ENCODE measurements around the gene PEX16. TPM values are rescaled to one million over a fixed set of nuclear protein-coding genes. Genes with fewer than 3 reads are reported as not detected.

PEX16 gene
- total RNA-seq, 1 experiment from 2014 or later: 28.1 TPM

DNA sequence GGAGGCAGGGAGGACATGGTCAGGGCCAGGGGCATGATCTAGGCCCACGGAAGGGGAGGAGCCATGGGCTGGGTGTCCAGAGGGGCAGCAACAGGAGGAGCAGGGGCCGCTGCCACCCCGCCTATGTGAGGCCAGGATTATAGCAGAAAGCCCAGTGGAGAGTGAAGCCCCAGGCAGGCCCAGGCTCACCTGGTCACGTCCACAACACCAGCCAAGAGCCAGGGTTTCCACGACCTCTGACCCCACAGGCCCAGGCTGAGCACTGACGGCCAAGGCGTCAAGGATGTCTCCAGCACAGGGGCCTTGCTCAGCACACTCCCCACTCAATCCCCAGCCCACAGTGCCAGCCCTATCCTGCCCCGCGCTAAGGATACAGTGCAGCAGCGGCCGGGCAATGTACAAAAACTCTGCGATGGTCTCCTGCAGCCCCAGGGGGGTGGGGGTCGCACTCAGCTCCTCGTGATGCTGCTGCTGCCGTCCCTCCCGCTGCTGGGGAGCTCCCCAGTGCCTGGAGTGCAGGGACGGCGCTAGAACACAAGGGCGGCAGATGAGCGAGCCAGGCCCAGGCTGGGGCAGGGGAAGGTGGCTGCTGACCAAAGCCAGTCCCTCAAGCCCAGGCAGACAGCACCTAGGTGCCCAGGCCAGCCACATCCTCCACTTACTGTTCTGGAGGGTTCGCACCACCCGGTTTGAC is 3.6 kb downstream of the PEX16 start:
- DNase-seq (ENCODE audit: unreplicated experiment): no peak
- TF ChIP-seq, protein P1, sequence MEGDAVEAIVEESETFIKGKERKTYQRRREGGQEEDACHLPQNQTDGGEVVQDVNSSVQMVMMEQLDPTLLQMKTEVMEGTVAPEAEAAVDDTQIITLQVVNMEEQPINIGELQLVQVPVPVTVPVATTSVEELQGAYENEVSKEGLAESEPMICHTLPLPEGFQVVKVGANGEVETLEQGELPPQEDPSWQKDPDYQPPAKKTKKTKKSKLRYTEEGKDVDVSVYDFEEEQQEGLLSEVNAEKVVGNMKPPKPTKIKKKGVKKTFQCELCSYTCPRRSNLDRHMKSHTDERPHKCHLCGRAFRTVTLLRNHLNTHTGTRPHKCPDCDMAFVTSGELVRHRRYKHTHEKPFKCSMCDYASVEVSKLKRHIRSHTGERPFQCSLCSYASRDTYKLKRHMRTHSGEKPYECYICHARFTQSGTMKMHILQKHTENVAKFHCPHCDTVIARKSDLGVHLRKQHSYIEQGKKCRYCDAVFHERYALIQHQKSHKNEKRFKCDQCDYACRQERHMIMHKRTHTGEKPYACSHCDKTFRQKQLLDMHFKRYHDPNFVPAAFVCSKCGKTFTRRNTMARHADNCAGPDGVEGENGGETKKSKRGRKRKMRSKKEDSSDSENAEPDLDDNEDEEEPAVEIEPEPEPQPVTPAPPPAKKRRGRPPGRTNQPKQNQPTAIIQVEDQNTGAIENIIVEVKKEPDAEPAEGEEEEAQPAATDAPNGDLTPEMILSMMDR (IDR thresholded peaks at IDR 0.05; ENCODE audit: unreplicated experiment): no peak
- no peak overlapping the region for H3K27ac Mint-ChIP-seq (ENCODE audit: low read depth, unreplicated experiment)
- ChIA-PET POLR2A (no interaction called here), CTCF (no interaction called here)
- H3K27me3 Mint-ChIP-seq (ENCODE audit: insufficient read depth, unreplicated experiment): no peaks in the 10 kb centered on the region
- intact Hi-C loops (cut with micrococcal nuclease): no loop called here
- no peaks in the 10 kb centered on the region for H3K9me3 Mint-ChIP-seq (ENCODE audit: unreplicated experiment)
- peaks cover 28% of the 10 kb centered on the region for H3K36me3 Mint-ChIP-seq (ENCODE audit: insufficient read depth, unreplicated experiment)
- H3K4me1 Mint-ChIP-seq (ENCODE audit: insufficient read depth, unreplicated experiment): no peaks in the 10 kb centered on the region
- no TSS peak for BruUV-seq (replicated peaks)
- H3K4me3 Mint-ChIP-seq (ENCODE audit: unreplicated experiment): no peak overlapping the region

DNA sequence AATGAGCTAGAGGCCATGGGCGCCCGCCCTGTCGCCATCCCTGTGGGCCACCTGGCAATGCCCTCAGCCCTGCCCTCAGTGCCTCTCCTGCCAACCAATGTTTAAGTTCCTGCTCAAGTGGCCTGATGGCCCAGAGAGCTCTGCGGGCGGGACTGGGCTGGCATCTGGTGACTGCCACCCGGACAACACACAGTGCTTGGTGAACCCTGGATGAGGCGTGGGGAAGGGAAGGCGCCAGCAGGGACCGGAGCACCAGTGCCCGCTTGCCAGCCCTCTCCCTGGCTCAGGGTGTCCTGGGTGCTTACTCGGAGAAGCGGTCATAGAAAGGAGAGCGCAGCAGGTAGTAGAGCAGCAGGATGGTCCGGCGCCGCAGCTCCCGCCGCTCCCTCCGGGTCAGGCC is 4.2 kb downstream of the PEX16 start:
- POLR2A ChIA-PET: no interaction called here
- Mint-ChIP-seq H3K27ac (ENCODE audit: low read depth, unreplicated experiment) (no peak overlapping the region), H3K27me3 (ENCODE audit: insufficient read depth, unreplicated experiment) (no peaks in the 10 kb centered on the region), H3K36me3 (ENCODE audit: insufficient read depth, unreplicated experiment) (peaks cover 25% of the 10 kb centered on the region), H3K9me3 (ENCODE audit: unreplicated experiment) (no peaks in the 10 kb centered on the region), H3K4me1 (ENCODE audit: insufficient read depth, unreplicated experiment) (no peaks in the 10 kb centered on the region), H3K4me3 (ENCODE audit: unreplicated experiment) (no peak overlapping the region)
- intact Hi-C loops (cut with micrococcal nuclease): no loop called here
- TF ChIP-seq, protein P1 (IDR thresholded peaks at IDR 0.05; ENCODE audit: unreplicated experiment): no peak
- DNase-seq (ENCODE audit: unreplicated experiment): no peak
- BruUV-seq (replicated peaks): no TSS peak
- CTCF ChIA-PET: interaction anchor here (0.6 kb wide), 1 partner anchor 39 kb away, joined by 3 read pairs; no protein-coding TSS in a partner anchor

DNA sequence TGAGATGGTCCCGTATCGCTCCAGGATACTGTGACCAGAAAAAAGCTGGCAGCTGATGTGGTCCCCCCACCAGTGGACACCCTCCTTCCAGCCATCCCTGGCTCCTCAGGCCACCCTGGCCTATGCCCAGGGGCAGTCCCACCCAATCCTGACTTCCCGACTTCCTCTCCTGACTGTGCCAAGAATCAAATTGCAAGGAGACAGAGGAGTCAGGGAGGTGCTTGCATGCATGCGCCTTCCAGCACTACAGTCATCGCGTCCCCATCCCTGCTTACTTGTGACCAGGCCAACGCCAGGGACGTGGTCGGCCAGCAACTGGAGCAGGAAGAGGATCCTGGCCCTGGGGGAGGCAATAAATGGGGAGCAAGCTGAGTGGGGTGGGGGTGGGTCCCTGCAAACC is 7.1 kb downstream of the PEX16 start:
- intact Hi-C loops (cut with micrococcal nuclease): no loop called here
- TF ChIP-seq, protein P1 (IDR thresholded peaks at IDR 0.05; ENCODE audit: unreplicated experiment): no peak
- Mint-ChIP-seq H3K4me3 (ENCODE audit: unreplicated experiment) (no peak overlapping the region), H3K36me3 (ENCODE audit: insufficient read depth, unreplicated experiment) (peaks cover 33% of the 10 kb centered on the region), H3K9me3 (ENCODE audit: unreplicated experiment) (no peaks in the 10 kb centered on the region), H3K27ac (ENCODE audit: low read depth, unreplicated experiment) (no peak overlapping the region), H3K4me1 (ENCODE audit: insufficient read depth, unreplicated experiment) (no peaks in the 10 kb centered on the region), H3K27me3 (ENCODE audit: insufficient read depth, unreplicated experiment) (no peaks in the 10 kb centered on the region)
- ChIA-PET CTCF (no interaction called here), POLR2A (no interaction called here)
- no TSS peak for BruUV-seq (replicated peaks)
- no peak for DNase-seq (ENCODE audit: unreplicated experiment)

DNA sequence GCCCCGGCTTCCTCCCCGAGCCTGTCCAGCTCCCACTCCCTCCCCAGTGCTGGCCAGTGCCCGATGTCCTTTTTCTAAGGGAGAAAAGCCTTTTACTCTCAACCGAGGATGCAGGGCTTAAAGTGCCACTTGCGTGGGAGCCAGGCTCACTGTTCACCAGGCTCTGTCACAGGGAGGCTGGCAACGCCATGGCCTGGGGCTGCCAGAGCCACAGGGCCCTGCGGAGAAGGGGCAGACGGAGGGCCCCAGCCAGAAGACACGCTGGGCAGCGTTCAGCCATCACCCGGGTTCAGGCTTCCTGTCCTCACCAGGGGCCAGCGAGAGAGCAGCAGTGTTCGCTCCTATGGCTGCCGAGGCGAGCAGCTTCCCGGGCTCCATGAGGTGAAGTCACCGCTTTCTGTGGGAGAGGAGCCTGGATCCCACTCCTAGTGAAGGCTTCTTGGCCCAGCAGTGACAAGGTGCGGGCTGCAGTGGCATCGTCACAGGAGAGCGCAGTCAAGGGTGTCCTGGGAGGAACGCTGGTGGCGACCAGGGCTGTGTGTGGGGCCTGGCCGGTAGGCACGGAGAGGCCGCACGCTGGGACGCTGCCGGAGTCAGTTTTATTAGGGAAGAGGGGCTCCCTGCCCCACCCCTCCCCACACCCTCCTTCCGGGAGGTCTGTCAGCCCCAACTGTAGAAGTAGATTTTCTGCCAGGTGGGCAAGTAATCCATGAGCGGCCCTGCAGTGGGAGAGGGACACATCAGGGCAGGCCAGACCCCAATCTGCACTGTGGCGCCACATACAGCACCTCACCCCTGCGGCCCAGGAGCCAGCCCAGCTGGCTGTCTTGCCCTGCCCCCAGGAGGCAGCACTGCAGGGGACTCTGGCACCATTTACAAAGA is 7.8 kb downstream of the PEX16 start:
- POLR2A ChIA-PET: interaction anchor here (0.9 to 2.8 kb wide), 2 partner anchors 8 to 9 kb away, joined by 3 to 16 read pairs; partner anchors contain the start of gene PEX16

More for the DNA sequence above, 7.8 kb downstream of the PEX16 start:
- no TSS peak for BruUV-seq (replicated peaks)
- TF ChIP-seq, protein P1 (IDR thresholded peaks at IDR 0.05; ENCODE audit: unreplicated experiment): no peak
- Mint-ChIP-seq H3K9me3 (ENCODE audit: unreplicated experiment) (no peaks in the 10 kb centered on the region), H3K4me1 (ENCODE audit: insufficient read depth, unreplicated experiment) (no peaks in the 10 kb centered on the region), H3K27ac (ENCODE audit: low read depth, unreplicated experiment) (no peak overlapping the region), H3K4me3 (ENCODE audit: unreplicated experiment) (no peak overlapping the region), H3K36me3 (ENCODE audit: insufficient read depth, unreplicated experiment) (peaks cover 31% of the 10 kb centered on the region), H3K27me3 (ENCODE audit: insufficient read depth, unreplicated experiment) (no peaks in the 10 kb centered on the region)
- CTCF ChIA-PET: no interaction called here
- DNase-seq (ENCODE audit: unreplicated experiment): no peak
- intact Hi-C loops (cut with micrococcal nuclease): no loop called here

All from MCF 10A (cell line).